Measurements from ENCODE around the gene BAK1.
"Not testable (repeated sequence)": the region's sequence is repeated elsewhere in the genome, so short reads cannot be mapped to it uniquely, and the experiment has no call there.

BAK1 gene

GRCh38 chr6:33585403-33586107, 5.5 kb upstream of the BAK1 start:
- peak; percentile 68 for DNase-seq

GRCh38 chr6:33584700-33585402, 4.8 kb upstream of the BAK1 start:
- DNase-seq: no peak

GRCh38 chr6:33583591-33584155, 3.6 kb upstream of the BAK1 start:
- no peak for DNase-seq

GRCh38 chr6:33581186-33581585, 1.1 kb upstream of the BAK1 start:
- DNase-seq: no peak

GRCh38 chr6:33578588-33579011, 1.5 kb downstream of the BAK1 start:
- DNase-seq: no peak

- no peak for DNase-seq
These were observed 1.9 kb downstream of the BAK1 start for GRCh38 chr6:33578164-33578563.

- no peak for DNase-seq
These were observed 2.4 kb downstream of the BAK1 start for GRCh38 chr6:33577718-33578117.

GRCh38 chr6:33577106-33577535, 3.0 kb downstream of the BAK1 start:
- DNase-seq: no peak

GRCh38 chr6:33576668-33577067, 3.4 kb downstream of the BAK1 start:
- no peak for DNase-seq

- DNase-seq: no peak
These were observed 4.9 kb downstream of the BAK1 start for GRCh38 chr6:33575211-33575610.

GRCh38 chr6:33571637-33572316, 8.3 kb downstream of the BAK1 start:
- no peak for DNase-seq

GRCh38 chr6:33570806-33571636, 9.1 kb downstream of the BAK1 start:
- DNase-seq: peak; percentile 74

GRCh38 chr6:33568826-33569570, 11.1 kb downstream of the BAK1 start:
- no peak for DNase-seq

- DNase-seq: no peak
These were observed 12.2 kb downstream of the BAK1 start for GRCh38 chr6:33567836-33568235.

- DNase-seq: no peak
These were observed 13.6 kb downstream of the BAK1 start for GRCh38 chr6:33566182-33567084.

GRCh38 chr6:33558801-33559200, 21.3 kb downstream of the BAK1 start:
- no peak for DNase-seq

- DNase-seq: no peak
These were observed 22.7 kb downstream of the BAK1 start for GRCh38 chr6:33557376-33557775.

- not testable (repeated sequence) for DNase-seq
These were observed 27.2 kb downstream of the BAK1 start for GRCh38 chr6:33552883-33553282.

- no peak for DNase-seq
These were observed 27.8 kb downstream of the BAK1 start for GRCh38 chr6:33552252-33552651.

- no peak for DNase-seq
These were observed 28.5 kb downstream of the BAK1 start for GRCh38 chr6:33551538-33551937.

GRCh38 chr6:33549896-33550295, 30.2 kb downstream of the BAK1 start:
- no peak for DNase-seq

Data from NCI-H2227 treated with DMSO at 0.1 percent for 48 hours (cell line).